ENCODE measurements around the gene SLC38A7. TPM values are rescaled to one million over a fixed set of nuclear protein-coding genes. Genes with fewer than 3 reads are reported as not detected.
A peak's percentile ranks its signal among the peaks of the same experiment; 100 is the strongest.
"Not testable (repeated sequence)": the region's sequence is repeated elsewhere in the genome, so short reads cannot be mapped to it uniquely, and the experiment has no call there.

The SLC38A7 gene
- total RNA-seq, 2 experiments from 2014 or later, result 5.1 to 6.0 TPM

- Mint-ChIP-seq H3K4me1 (ENCODE audit: low read depth) (peaks cover 4% of the 10 kb centered on the region), H3K4me3 (no peak overlapping the region), H3K27me3 (no peaks in the 10 kb centered on the region), H3K27ac (no peak overlapping the region), H3K36me3 (ENCODE audit: low read depth) (no peaks in the 10 kb centered on the region), H3K9me3 (peaks cover 4% of the 10 kb centered on the region)
- CTCF ChIA-PET, result no interaction called here
- DNase-seq (no peak), ATAC-seq (no peak)
- TF ChIP-seq CTCF (IDR thresholded peaks at IDR 0.05), result no peak
- POLR2A ChIA-PET, result no interaction called here
- intact Hi-C loops (cut with micrococcal nuclease), result no loop called here
These were observed 10.8 kb upstream of the SLC38A7 start for GRCh38 chr16:58695368-58695767.

DNA sequence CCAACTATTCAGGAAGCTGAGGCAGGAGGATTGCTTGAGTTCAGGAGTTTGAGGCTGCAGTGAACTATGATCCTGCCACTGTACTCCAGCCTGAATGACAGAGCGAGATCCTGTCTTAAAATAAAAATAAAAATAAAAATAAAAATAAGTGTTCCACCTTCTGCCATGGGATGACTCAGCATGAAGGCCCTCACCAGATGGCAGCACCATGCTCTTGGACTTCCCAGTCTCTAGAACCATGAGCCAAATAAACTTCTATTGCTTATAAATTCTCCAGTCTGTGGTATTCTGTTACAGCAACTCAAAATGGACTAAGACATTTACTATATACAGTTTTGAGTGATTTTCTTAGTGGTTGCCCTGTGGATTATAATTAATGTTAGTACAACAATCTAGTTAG lies 7.9 kb upstream of the SLC38A7 start:
- CTCF ChIA-PET, result no interaction called here

DNA sequence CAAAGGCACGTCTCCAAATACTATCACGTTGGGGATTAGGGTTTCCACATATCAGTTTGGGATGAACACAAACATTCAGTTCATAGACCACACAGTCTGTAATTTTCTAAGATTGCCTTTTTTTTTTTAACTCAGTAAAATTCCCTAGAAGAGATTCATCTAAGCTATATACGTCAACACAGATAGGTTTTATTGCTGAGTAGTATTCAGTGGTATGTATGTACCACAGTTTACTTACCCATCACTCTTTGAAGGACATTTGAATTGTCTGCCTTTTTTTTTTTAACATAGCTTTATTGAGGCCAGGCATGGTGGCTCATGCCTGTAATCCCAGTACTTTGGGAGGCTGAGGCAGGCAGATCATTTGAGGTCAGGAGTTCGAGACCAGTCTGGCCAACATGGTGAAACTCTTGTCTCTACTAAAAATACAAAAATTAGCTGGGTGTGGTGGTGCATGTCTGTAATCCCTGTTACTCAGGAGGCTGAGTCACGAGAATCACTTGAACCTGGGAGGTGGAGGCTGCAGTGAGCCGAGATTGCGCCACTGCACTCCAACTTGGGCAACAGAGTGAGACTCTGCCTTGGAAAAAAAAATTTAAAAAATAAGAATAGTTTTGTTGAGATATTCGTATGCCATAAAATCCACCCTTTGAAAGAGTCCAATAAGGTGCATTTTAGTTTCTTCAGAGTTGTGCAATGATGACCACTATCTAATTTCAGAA lies 2.6 kb upstream of the SLC38A7 start:
- H3K4me3 Mint-ChIP-seq; POLR2A ChIA-PET; CTCF ChIA-PET; H3K36me3 Mint-ChIP-seq (ENCODE audit: low read depth); ATAC-seq; H3K9me3 Mint-ChIP-seq; DNase-seq; H3K27me3 Mint-ChIP-seq; intact Hi-C loops (cut with micrococcal nuclease); H3K27ac Mint-ChIP-seq: not testable (repeated sequence)
- H3K4me1 Mint-ChIP-seq (ENCODE audit: low read depth), result peaks cover 16% of the 10 kb centered on the region

More for the DNA sequence above, 7.9 kb upstream of the SLC38A7 start:
- Mint-ChIP-seq H3K9me3 (peaks cover 4% of the 10 kb centered on the region), H3K4me1 (ENCODE audit: low read depth) (no peaks in the 10 kb centered on the region), H3K27me3 (no peaks in the 10 kb centered on the region), H3K4me3 (no peak overlapping the region), H3K36me3 (ENCODE audit: low read depth) (no peaks in the 10 kb centered on the region), H3K27ac (no peak overlapping the region)
- TF ChIP-seq CTCF (IDR thresholded peaks at IDR 0.05), result no peak
- POLR2A ChIA-PET, result no interaction called here
- no peak for ATAC-seq
- DNase-seq, result no peak
- intact Hi-C loops (cut with micrococcal nuclease), result no loop called here

DNA sequence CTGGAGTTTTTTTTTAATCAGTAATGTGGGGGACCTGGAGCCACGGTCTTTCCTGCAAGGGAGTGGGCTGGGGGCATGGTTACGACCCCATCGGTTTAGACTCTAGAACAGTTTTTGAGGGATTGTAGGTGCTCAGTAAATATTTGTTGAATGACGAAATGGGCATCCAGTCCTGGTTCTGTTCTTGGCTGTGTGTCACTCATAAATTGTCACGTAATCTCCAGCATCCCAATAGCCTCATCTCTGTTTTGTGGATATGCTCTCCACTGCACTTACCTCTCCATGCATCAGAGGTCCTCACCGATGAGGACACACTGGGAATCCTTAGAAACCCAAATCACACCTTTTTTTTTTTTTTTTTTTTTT lies 497 bp upstream of the SLC38A7 start:
- ChIA-PET POLR2A (interaction anchor here (0.6 to 1.8 kb wide), 6 partner anchors 10 to 169 kb away, joined by 3 to 7 read pairs (median 3); no protein-coding TSS in a partner anchor), CTCF (interaction anchor here (0.7 to 2.0 kb wide), 6 partner anchors 11 to 190 kb away, joined by 3 to 13 read pairs (median 4); no protein-coding TSS in a partner anchor)
- Mint-ChIP-seq H3K4me3 (peak overlapping the region; percentile 91), H3K9me3 (no peaks in the 10 kb centered on the region), H3K27me3 (no peaks in the 10 kb centered on the region), H3K36me3 (ENCODE audit: low read depth) (no peaks in the 10 kb centered on the region), H3K27ac (no peak overlapping the region), H3K4me1 (ENCODE audit: low read depth) (peaks cover 16% of the 10 kb centered on the region)
- no peak for TF ChIP-seq CTCF (IDR thresholded peaks at IDR 0.05)
- intact Hi-C loops (cut with micrococcal nuclease), result no loop called here
- ATAC-seq (no peak), DNase-seq (no peak)

DNA sequence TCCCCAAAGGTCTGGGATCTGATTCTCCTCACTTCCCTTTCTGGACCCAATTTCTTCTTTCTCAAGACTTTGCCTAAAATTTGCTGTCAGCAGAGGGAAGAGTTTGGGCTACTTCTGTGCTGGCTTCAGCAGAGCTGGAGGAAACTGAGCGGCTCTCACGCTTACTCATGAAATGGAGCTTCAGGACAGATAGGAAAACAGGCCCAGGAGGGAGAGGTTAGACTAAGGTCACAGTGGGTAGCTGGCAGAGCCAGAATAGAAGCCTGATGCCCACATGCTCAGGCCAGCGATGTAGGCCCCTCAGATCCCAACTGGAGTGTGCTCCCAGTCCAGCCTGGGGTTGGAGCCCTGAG lies 593 bp downstream of the SLC38A7 start:
- H3K27me3 Mint-ChIP-seq, result no peaks in the 10 kb centered on the region
- no peak for TF ChIP-seq CTCF (IDR thresholded peaks at IDR 0.05)
- DNase-seq, result no peak
- ChIA-PET CTCF (interaction anchor here (0.9 to 2.0 kb wide), 7 partner anchors 10 to 170 kb away, joined by 3 to 13 read pairs (median 3); no protein-coding TSS in a partner anchor), POLR2A (interaction anchor here (0.6 to 1.8 kb wide), 7 partner anchors 9 to 166 kb away, joined by 3 to 7 read pairs (median 3); no protein-coding TSS in a partner anchor)
- peak overlapping the region; percentile 91 for H3K4me3 Mint-ChIP-seq
- peak overlapping the region; percentile 32 for H3K27ac Mint-ChIP-seq
- no peak for ATAC-seq
- no peaks in the 10 kb centered on the region for H3K9me3 Mint-ChIP-seq
- H3K4me1 Mint-ChIP-seq (ENCODE audit: low read depth), result peaks cover 16% of the 10 kb centered on the region
- intact Hi-C loops (cut with micrococcal nuclease), result no loop called here
- H3K36me3 Mint-ChIP-seq (ENCODE audit: low read depth), result no peaks in the 10 kb centered on the region
